Large intestine (tissue), 3 donors: ENCODE results near the gene KIAA1958. TPM values are rescaled to one million over a fixed set of nuclear protein-coding genes. Genes with fewer than 3 reads are reported as not detected.

Experiments used
- DNase-seq, 2 donors: peaks; one replicate each; pipeline versions ENCODE4 v3.0.0 to v3.0.0-alpha.2; 2013
- H3K27ac ChIP-seq: one replicate; pipeline ENCODE4 v1.5.1; 2013; ENCODE audit warnings: low read length
- H3K27me3 ChIP-seq: 2 replicates; pipeline ENCODE4 v1.6.1; 2013; ENCODE audit warnings: low read length; ENCODE audit not compliant: control insufficient read depth, insufficient read depth
- H3K36me3 ChIP-seq: 2 replicates; pipeline ENCODE4 v1.6.1; 2013; ENCODE audit warnings: low read length; ENCODE audit not compliant: control insufficient read depth, insufficient read depth
- H3K4me1 ChIP-seq: one replicate; pipeline ENCODE4 v1.6.1; 2013; ENCODE audit warnings: low read length; ENCODE audit not compliant: control insufficient read depth, insufficient read depth
- H3K4me3 ChIP-seq: one replicate; pipeline ENCODE4 v1.5.1; 2013; ENCODE audit warnings: low read length
- H3K9me3 ChIP-seq: one replicate; pipeline ENCODE4 v1.6.1; 2013; ENCODE audit warnings: mild to moderate bottlenecking, low read depth, low read length, moderate library complexity; ENCODE audit not compliant: control insufficient read depth
- WGBS: methylation state at CpG from one replicate; pipeline ENCODE4 v1.1.5; 2013; ENCODE audit warnings: low lambda C conversion rate; ENCODE audit not compliant: insufficient coverage; 5-methylcytosine and 5-hydroxymethylcytosine counted together
- polyA plus RNA-seq: library from polyadenylated mRNA; unstranded; fragments of 120-200 nt; gene quantifications from one replicate; pipeline ENCODE4 v1.2.1, GENCODE V29; 2013

The KIAA1958 gene
- polyA plus RNA-seq, 1 donor: 8.9 TPM

GRCh38 chr9:112540800-112541199 lies 54.2 kb downstream of the KIAA1958 start:
- H3K27me3 ChIP-seq: no peaks in the 10 kb centered on the region
- no peaks in the 10 kb centered on the region for H3K4me1 ChIP-seq
- WGBS: no CpG with 5 or more reads among the region's 4 CpGs
- no peaks in the 10 kb centered on the region for H3K9me3 ChIP-seq
- DNase-seq: no peak
- H3K27ac ChIP-seq: no peak overlapping the region
- H3K4me3 ChIP-seq: no peak overlapping the region
- H3K36me3 ChIP-seq: peaks cover 2% of the 10 kb centered on the region

- Histone ChIP-seq H3K4me1 (peaks cover 7% of the 10 kb centered on the region), H3K27ac (no peak overlapping the region), H3K36me3 (peaks cover 2% of the 10 kb centered on the region), H3K27me3 (no peaks in the 10 kb centered on the region), H3K4me3 (no peak overlapping the region), H3K9me3 (no peaks in the 10 kb centered on the region)
- no peak for DNase-seq
- WGBS: no CpG with 5 or more reads among the region's 7 CpGs
Observed at GRCh38 chr9:112541685-112542084, 55.1 kb downstream of the KIAA1958 start.

GRCh38 chr9:112542593-112543292 lies 56.1 kb downstream of the KIAA1958 start:
- Histone ChIP-seq H3K4me3 (no peak overlapping the region), H3K4me1 (peaks cover 10% of the 10 kb centered on the region), H3K27me3 (no peaks in the 10 kb centered on the region), H3K27ac (no peak overlapping the region), H3K36me3 (no peaks in the 10 kb centered on the region), H3K9me3 (no peaks in the 10 kb centered on the region)
- no CpG with 5 or more reads among the region's 1 CpG for whole genome bisulfite sequencing
- DNase-seq: no peak

GRCh38 chr9:112544477-112544876 lies 57.9 kb downstream of the KIAA1958 start:
- Histone ChIP-seq H3K27me3 (no peaks in the 10 kb centered on the region), H3K9me3 (no peaks in the 10 kb centered on the region), H3K36me3 (no peaks in the 10 kb centered on the region), H3K4me3 (no peak overlapping the region), H3K4me1 (peaks cover 14% of the 10 kb centered on the region), H3K27ac (no peak overlapping the region)
- 78% methylated on average over 1 of the region's 1 CpG for WGBS
- no peak for DNase-seq

- Histone ChIP-seq H3K4me3 (no peak overlapping the region), H3K27ac (no peak overlapping the region), H3K4me1 (peaks cover 18% of the 10 kb centered on the region), H3K9me3 (no peaks in the 10 kb centered on the region), H3K36me3 (no peaks in the 10 kb centered on the region), H3K27me3 (no peaks in the 10 kb centered on the region)
- DNase-seq: no peak
Observed at GRCh38 chr9:112545237-112545636, 58.6 kb downstream of the KIAA1958 start.

GRCh38 chr9:112546149-112547012 lies 59.8 kb downstream of the KIAA1958 start:
- DNase-seq: no peak
- H3K4me1 ChIP-seq: peaks cover 20% of the 10 kb centered on the region
- H3K4me3 ChIP-seq: no peak overlapping the region
- no peaks in the 10 kb centered on the region for H3K9me3 ChIP-seq
- WGBS: 40% methylated on average over 2 of the region's 4 CpGs
- H3K27me3 ChIP-seq: no peaks in the 10 kb centered on the region
- H3K27ac ChIP-seq: no peak overlapping the region
- no peaks in the 10 kb centered on the region for H3K36me3 ChIP-seq

GRCh38 chr9:112548051-112548440 lies 61.4 kb downstream of the KIAA1958 start:
- Histone ChIP-seq H3K27me3 (no peaks in the 10 kb centered on the region), H3K4me1 (peaks cover 20% of the 10 kb centered on the region), H3K27ac (peak overlapping the region; percentile 21), H3K36me3 (no peaks in the 10 kb centered on the region), H3K9me3 (no peaks in the 10 kb centered on the region), H3K4me3 (no peak overlapping the region)
- DNase-seq: no peak
- WGBS: no CpG with 5 or more reads among the region's 4 CpGs

GRCh38 chr9:112548836-112549595 lies 62.4 kb downstream of the KIAA1958 start:
- Histone ChIP-seq H3K27me3 (no peaks in the 10 kb centered on the region), H3K36me3 (no peaks in the 10 kb centered on the region), H3K4me3 (no peak overlapping the region), H3K9me3 (no peaks in the 10 kb centered on the region), H3K4me1 (peaks cover 20% of the 10 kb centered on the region), H3K27ac (no peak overlapping the region)
- no peak for DNase-seq
- WGBS: 100% methylated on average over 3 of the region's 4 CpGs

GRCh38 chr9:112550531-112550930 lies 63.9 kb downstream of the KIAA1958 start:
- no peaks in the 10 kb centered on the region for H3K36me3 ChIP-seq
- peak; percentile 49 to 63 for DNase-seq
- H3K27ac ChIP-seq: peak overlapping the region; percentile 34
- peaks cover 27% of the 10 kb centered on the region for H3K4me1 ChIP-seq
- H3K27me3 ChIP-seq: no peaks in the 10 kb centered on the region
- WGBS: no CpG with 5 or more reads among the region's 4 CpGs
- no peaks in the 10 kb centered on the region for H3K9me3 ChIP-seq
- H3K4me3 ChIP-seq: no peak overlapping the region

GRCh38 chr9:112551641-112552040 lies 65.0 kb downstream of the KIAA1958 start:
- WGBS: no CpG with 5 or more reads among the region's 1 CpG
- Histone ChIP-seq H3K4me1 (peaks cover 31% of the 10 kb centered on the region), H3K36me3 (no peaks in the 10 kb centered on the region), H3K4me3 (no peak overlapping the region), H3K9me3 (no peaks in the 10 kb centered on the region), H3K27me3 (no peaks in the 10 kb centered on the region), H3K27ac (no peak overlapping the region)
- DNase-seq: no peak
